K562 (cell line): Measurements from ENCODE around the gene OR2V1. TPM values are rescaled to one million over a fixed set of nuclear protein-coding genes. Genes with fewer than 3 reads are reported as not detected.

Experiments
- C11orf30 ChIP-seq: fragments of 450-650 bp; IDR thresholded peaks from 2 replicates; pipeline ENCODE4 v1.6.1; 2016; ENCODE audit warnings: low read depth, mild to moderate bottlenecking
- FOXK2 ChIP-seq, 2 experiments: fragments of 450-650 bp; IDR thresholded peaks in 1 of 2; conservative IDR thresholded peaks in 1 of 2; 2 replicates each; pipeline ENCODE4 v1.6.1; 2016; ENCODE audit warnings: low read depth in 2 of 2, mild to moderate bottlenecking in 1 of 2
- MEF2D ChIP-seq: conservative IDR thresholded peaks from 2 replicates; pipeline ENCODE4 v1.6.1; 2016; ENCODE audit warnings: low read depth, missing genetic modification characterization, missing compliant biosample characterization
- MEIS2 ChIP-seq: fragments of 450-650 bp; IDR thresholded peaks from 2 replicates; pipeline ENCODE4 v1.6.1; 2014; ENCODE audit warnings: mild to moderate bottlenecking; ENCODE audit not compliant: partially characterized antibody
- NKRF ChIP-seq: fragments of 450-650 bp; IDR thresholded peaks from 2 replicates; pipeline ENCODE4 v1.6.1; 2016; ENCODE audit warnings: borderline replicate concordance
- PKNOX1 ChIP-seq: fragments of 450-650 bp; IDR thresholded peaks from 2 replicates; pipeline ENCODE4 v1.6.1; 2016
- SMARCA5 ChIP-seq: fragments of 450-650 bp; IDR thresholded peaks from 2 replicates; pipeline ENCODE4 v1.6.1; 2016
- ZNF316 ChIP-seq: fragments of 450-650 bp; IDR thresholded peaks from 2 replicates; pipeline ENCODE4 v1.6.1; 2016
- ZNF398 ChIP-seq: fragments of 250-450 bp; sonication (Bioruptor Pico); IDR thresholded peaks from 2 replicates; pipeline ENCODE4 v1.8.0; 2021; ENCODE audit warnings: moderate library complexity, mild to moderate bottlenecking, inconsistent platforms
- polyA plus RNA-seq, 8 experiments: library from polyadenylated mRNA; depleted of rRNA in 4 of 8; stranded (reverse) in 5 of 8; unstranded in 3 of 8; fragments of >200 nt; fragmentation: Nextera tagmentation in 2 of 8; fragmentation: Illumina TruSeq in 1 of 8; extraction: Ambion mirVana in 2 of 8; extraction: Trizol in 1 of 8; gene quantifications; 2 replicates each; pipeline versions ENCODE4 v1.2.1 to v1.2.3, GENCODE V29; 2011 to 2014; ENCODE audit warnings: inconsistent platforms in 1 of 8, missing spikeins in 1 of 8
- total RNA-seq, 7 experiments: library from RNA; depleted of rRNA in 6 of 7; stranded (reverse); fragments of >200 nt in 6 of 7; fragmentation: Illumina TruSeq in 2 of 7; extraction: Trizol in 2 of 7; gene quantifications; 2 replicates each; pipeline versions ENCODE4 v1.2.1 to v1.2.3, GENCODE V29; 2011 to 2021; ENCODE audit warnings: low replicate concordance in 1 of 7

OR2V1 gene
- total and polyA plus RNA-seq, 9 of the 15 experiments (the other 6 are each of a cell fraction or from before 2014, with no cell fraction given): 0.04 to 0.28 (median 0.15) TPM; not detected in 5

GRCh38 chr5:181166812-181167733 lies 36.1 kb upstream of the OR2V1 start (continued):
- TF ChIP-seq ZNF398: no peak
- TF ChIP-seq C11orf30: no peak
- 0 out of 2 replicates have a peak, but pooled peaks have one; percentile 31 for TF ChIP-seq MEF2D
- TF ChIP-seq FOXK2 (conservative IDR thresholded peaks at IDR 0.05 in 1 of 2, IDR thresholded peaks at IDR 0.05 in 1 of 2; ENCODE audit: low read depth in 2 of 2): 0 out of 4 replicates have a peak, but pooled peaks of 1 of the 2 experiments have one; percentile 9
- TF ChIP-seq ZNF316: 0 out of 2 replicates have a peak, but pooled peaks have one; percentile 24
- peak; percentile 64 for TF ChIP-seq PKNOX1
- TF ChIP-seq NKRF: no peak
- TF ChIP-seq SMARCA5: peak; percentile 73
- TF ChIP-seq MEIS2: peak; percentile 71
